ENCODE results near the gene IL4R.
"Not testable (repeated sequence)": the region's sequence is repeated elsewhere in the genome, so short reads cannot be mapped to it uniquely, and the experiment has no call there.

IL4R gene

DNA sequence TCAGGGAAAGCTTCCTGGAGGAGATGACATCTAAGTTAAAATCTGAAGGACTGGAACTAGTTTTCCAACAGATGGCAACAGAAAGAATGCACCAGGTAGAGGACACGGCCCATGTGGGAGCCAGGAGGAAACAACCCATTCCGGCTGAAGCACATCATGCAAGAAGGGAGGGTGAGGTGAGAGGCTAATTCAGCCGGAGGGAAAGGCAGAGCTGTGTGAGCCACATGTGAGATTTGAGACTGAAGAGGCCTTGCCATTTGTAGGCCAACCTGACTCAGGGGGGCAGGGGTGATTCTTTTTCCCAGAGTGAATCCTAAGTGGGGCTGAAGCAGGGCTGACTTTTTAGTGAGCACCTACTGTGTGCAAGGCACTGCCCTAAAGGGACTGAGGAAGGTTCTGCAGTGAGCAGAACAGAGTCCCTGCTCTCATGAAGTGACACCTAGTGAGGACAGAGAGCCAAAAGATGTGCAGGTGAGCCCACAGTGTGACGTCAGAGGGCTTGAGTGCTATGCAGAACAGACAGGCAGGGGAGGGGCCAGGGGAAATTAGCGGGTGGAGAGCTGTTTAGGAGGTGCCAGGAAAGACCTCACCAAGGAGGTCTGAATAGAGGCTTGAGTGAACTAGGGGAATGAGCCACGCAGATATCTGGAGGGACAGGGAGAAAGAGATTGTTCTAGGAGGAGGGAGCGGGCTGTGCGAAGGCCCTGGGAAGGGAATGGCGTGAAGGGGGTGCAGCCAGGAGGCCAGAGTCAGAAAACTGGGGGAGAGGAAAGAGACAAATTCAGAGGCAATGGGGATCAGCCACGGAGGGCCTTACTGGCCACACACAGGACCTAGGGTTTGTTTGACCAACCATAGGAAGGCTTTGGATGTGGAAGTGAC is 68.4 kb downstream of the IL4R start:
- DNase-seq (ENCODE audit: low spot score) = no peak

DNA sequence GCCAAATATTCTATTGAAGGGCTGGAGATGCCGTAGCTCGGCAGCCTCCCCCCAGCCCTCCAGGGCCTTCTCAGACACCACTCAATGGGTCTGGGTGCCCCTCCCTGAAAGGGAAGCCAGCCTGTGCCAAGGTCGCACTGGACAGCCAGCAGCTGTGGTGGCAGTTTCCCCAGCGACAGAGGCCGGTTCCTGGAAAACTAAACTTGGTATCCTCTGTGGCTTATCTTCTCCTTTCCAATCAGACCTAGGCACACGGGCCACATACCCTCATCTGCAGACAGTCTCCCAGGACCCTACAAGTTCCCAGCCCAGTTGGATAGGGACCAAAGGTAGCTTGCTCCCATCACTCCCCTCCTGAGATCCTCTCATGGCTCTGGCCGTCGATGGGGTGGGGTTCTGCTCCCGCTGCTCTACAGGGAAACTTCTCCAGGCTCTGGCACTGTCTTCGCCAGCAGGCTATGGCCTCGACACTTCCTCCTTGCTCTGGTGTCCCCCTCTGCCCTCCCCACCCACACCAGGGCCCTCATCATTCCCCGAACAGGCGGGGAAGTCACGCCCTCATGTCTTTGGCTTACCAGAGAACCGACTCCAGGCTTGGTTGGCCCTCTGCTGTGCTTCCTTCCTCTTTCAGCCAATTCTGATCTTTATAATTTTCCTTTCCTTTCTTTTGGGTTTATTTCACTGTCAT is 69.9 kb downstream of the IL4R start:
- DNase-seq (ENCODE audit: low spot score) = no peak

GRCh38 chr16:27384425-27384824 is 70.7 kb downstream of the IL4R start:
- DNase-seq (ENCODE audit: low spot score) = peak; percentile 0

DNA sequence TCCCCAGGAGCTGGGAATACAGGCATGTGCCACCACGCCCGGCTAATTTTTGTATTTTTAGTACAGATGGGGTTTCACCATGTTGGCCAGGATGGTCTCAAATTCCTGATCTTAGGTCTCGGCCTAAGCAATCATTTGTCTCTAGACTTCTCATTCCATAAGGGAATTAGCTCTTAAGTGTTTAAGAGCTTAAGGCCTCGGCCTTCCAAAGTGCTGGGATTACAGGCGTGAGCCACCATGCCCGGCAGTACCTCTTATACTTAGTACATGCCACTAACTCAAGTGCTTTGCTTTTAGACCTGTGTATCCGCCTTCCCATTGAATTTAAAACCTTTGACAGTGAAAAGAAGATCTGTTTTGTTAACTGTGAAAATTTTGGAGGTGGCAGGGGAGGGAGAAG is 71.6 kb downstream of the IL4R start:
- peak; percentile 9 for DNase-seq (ENCODE audit: low spot score)

GRCh38 chr16:27386674-27387073 is 72.9 kb downstream of the IL4R start:
- DNase-seq (ENCODE audit: low spot score) = no peak

DNA sequence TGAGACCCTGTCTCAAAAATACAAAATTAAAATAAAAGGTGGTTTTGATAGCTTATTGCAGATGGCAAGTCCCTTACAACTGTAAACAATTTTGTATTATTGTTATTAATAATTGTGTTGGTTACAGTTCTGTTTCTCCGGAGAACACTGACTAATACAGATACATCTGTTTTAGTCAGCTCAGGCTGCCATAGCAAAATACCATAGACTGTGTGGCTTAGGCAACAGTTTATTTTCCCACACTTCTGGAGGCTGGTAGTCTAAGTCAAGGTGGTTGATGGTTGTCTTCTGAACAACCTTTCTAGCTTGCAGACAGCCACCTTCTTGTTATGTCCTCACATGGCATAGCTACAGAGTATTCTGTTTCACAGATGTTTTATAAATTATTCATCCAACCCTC is 74.0 kb downstream of the IL4R start:
- DNase-seq (ENCODE audit: low spot score) = no peak

DNA sequence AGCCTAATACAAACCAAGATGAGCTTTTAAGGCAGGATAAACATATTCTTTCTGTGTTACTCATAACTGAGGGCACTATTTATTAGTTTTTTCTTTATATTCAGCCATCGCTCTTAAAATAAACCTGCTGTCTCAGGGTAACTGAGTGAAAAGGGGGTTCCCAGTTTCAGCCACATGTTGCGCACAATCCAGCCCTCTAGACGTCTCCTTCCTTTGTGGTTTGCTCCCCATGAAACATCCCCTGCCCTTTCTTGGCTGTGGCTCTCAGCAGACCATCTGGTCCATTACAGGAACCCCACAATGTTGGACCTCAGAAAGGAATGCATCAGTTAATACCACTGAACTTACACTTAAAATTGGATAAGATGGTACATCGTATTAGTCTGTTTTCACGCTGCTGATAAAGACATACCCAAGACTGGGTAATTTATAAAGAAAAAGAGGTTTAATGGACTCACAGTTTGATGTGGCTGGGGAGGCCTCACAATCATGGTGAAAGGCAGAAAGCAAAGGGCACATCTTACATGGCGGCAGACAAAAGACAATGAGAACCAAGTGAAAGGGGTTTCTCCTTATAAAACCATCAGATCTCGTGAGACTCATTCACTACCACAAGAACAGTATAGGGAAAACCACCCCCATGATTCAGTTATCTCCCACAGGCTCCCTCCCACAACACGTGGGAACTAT is 75.6 kb downstream of the IL4R start:
- no peak for DNase-seq (ENCODE audit: low spot score)

DNA sequence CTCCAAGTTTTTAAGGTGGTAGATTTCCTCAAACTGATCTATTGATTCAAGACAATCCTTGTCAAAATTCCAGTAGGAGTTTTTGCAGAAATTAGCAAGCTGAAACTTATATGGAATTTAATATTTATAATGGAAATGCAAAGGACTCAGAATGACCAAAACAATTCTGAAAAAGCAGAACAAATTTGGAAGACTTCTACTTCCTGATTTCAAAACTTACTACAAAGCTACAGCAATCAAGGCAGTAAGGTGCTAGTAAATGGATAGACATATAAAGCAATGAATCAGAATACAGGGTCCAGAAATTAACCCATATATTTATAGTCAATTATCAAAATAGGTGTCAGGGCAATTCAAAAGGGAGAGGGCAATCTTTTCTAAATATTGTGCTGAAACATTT is 76.4 kb downstream of the IL4R start:
- no peak for DNase-seq (ENCODE audit: low spot score)

GRCh38 chr16:27392671-27393070 is 78.9 kb downstream of the IL4R start:
- DNase-seq (ENCODE audit: low spot score) = no peak

DNA sequence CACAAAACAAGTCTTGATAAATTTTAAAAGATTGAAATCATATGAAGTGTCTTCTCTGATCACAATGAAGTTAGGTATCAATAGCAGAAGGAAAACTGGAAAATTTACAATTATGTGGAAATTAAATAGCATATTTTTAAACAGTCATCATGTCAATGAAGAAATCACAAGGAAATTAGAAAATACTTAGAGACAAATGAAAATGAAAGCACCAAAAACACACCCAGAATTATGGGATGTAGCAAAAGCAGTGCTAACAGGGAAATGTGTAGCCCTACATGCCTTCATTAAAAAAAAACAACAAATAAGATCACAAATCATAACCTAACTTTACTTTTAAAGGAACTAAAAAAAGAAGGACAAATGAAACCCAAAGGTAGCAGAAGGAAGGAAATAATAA is 80.7 kb downstream of the IL4R start:
- no peak for DNase-seq (ENCODE audit: low spot score)

DNA sequence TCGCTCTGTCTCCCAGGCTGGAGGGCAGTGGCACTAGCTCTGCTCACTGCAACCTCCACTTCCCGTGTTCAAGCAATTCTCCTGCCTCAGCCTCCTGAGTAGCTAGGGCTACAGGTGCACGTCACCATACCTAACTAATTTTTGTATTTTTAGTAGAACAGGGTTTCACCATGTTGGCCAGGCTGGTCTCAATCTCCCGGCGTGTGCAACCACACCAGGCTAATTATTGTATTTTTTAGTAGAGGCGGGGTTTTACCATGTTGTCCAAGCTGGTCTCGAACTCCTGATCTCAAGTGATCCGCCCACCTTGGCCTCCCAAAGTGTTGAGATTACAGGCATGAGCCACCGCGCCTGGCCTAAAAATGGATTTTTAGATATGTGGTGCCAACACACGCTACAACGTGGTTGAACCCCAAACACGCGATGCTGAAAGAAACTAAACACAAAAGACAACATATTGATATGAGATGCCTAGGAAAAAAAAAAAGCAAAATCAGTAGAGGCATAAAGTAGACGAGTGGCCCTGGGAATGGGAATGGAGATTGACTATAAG is 84.6 kb downstream of the IL4R start:
- not testable (repeated sequence) for DNase-seq (ENCODE audit: low spot score)

GRCh38 chr16:27398894-27399853 is 85.4 kb downstream of the IL4R start:
- DNase-seq (ENCODE audit: low spot score) = no peak

DNA sequence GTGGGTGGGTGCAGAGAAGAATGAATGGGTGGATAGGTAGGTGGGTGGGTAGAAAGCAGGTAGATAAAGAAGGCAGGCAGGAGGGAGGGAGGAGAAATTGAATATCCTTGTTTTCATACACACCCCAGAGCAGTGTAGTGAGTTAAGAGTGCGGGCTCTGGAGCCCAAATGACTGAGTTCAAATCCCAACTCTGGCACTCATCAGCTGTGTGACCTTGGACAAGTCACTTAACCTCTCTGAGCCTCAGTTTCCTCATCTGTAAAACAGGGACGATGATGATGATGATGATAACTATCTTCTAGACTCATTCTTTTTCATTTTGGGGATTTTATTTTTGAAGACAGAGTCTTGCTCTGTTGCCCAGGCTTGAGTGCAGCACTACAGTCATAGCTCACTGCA is 86.2 kb downstream of the IL4R start:
- no peak for DNase-seq (ENCODE audit: low spot score)

DNA sequence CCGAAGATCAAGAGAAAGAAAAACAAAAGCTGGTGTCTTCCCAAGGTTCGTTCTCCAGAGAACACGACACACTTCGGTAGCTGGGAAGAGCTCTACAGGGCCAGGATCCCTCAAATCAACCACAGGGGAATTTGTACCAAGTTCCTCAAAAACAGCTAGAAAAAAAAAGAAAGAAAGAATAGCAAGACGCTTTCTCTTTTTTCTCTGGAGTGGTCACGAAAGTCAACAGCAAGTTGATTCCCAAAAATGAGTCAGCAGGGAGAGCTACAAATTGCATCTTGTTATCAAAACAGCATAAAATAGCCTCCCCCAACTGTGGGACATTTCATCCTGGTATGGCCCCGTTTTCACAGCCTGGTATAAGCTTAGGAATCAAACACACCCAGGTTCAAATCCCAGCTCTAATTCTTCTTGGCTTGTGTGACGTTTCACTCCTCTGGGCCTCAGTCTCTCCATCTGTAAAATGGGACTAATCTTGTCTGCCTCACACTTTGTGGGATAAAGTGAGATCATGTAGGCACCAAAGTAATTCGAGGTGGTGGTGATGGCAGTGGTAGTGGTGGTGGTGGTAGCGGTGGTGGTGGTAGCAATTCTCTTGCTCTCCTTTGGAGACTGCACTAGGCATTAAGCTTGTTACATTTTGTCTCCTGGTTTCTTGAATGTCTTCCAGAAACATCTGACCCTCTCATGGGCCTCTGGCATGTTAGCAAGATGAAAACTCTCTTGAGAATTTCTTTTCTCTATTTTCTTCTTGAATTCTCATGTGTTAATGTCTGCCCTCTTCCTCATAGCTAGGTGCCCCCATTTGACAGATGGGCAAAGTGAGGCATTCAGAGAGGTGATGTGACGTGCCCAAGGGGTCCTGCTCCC is 87.2 kb downstream of the IL4R start:
- no peak for DNase-seq (ENCODE audit: low spot score)

DNA sequence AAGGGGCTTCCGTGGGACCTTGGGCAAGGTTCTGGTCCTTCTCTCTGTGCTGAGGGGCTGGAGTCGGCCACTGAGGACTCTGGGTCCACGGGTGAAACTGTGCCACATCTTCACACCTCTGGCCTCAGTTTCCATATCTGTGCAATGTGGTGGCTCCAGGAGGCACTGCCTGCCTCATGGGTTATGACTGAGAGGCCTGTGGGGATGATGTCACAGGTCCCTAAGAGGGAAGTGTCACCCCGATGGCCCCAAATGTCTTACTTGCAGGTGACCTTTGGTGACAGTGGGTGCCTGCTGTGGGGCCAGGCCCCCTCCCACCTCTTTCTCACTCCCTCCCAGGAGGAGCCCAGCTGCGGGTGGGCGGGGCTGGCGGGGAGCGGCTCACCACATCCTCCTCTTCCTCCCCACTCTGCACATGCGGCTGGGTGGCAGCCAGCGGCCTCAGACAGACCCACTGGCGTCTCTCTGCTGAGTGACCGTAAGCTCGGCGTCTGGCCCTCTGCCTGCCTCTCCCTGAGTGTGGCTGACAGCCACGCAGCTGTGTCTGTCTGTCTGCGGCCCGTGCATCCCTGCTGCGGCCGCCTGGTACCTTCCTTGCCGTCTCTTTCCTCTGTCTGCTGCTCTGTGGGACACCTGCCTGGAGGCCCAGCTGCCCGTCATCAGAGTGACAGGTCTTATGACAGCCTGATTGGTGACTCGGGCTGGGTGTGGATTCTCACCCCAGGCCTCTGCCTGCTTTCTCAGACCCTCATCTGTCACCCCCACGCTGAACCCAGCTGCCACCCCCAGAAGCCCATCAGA is 88.2 kb downstream of the IL4R start, which contains the start of gene IL21R:
Gene IL21R (plus strand): TSS at position 407 of the 801 bp plus-strand sequence. CDS start 27,898 bp downstream, outside the sequence.
- DNase-seq (ENCODE audit: low spot score) = no peak

DNA sequence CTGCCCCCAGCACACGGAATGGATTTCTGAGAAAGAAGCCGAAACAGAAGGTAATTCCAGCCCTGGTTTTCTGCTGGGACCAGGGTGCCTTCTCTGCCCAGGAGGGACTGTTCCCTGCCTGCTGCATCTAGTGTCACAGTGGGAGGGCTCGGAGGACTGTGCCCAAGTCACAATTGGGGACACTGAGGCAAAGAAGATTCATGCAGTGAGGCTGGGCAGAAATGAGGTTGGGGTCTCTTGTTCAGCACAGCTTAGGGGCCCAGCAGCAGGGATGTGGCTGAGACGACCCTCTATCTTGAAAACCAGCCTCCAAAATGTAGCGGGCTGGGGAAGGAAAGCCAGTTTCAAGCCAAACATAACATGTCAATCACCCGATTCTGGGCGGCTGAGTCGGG is 88.8 kb downstream of the IL4R start:
- DNase-seq (ENCODE audit: low spot score) = no peak

GRCh38 chr16:27402964-27403600 is 89.3 kb downstream of the IL4R start:
- no peak for DNase-seq (ENCODE audit: low spot score)

GRCh38 chr16:27403601-27403992 is 89.8 kb downstream of the IL4R start:
- DNase-seq (ENCODE audit: low spot score) = no peak
